HEK293 (cell line): Measurements from ENCODE around the gene P2RY13.

ENCODE experiments used
- GLI4 ChIP-seq: fragments of 450-650 bp; formaldehyde crosslinking; IDR thresholded peaks from 2 replicates; pipeline ENCODE4 v1.5.1; 2016; ENCODE audit warnings: missing biosample characterization, missing genetic modification characterization
- REPIN1 ChIP-seq: fragments of 450-650 bp; formaldehyde crosslinking; IDR thresholded peaks from 2 replicates; pipeline ENCODE4 v1.5.1; 2017; ENCODE audit warnings: missing biosample characterization, missing genetic modification characterization, low read depth
- TCF7L2 ChIP-seq: IDR thresholded peaks from 2 replicates; pipeline ENCODE4 v1.6.1; 2011; ENCODE audit warnings: low read depth, mild to moderate bottlenecking, inconsistent platforms, low read length, moderate library complexity, borderline replicate concordance
- ZNF16 ChIP-seq: fragments of 450-650 bp; formaldehyde crosslinking; IDR thresholded peaks from 2 replicates; pipeline ENCODE4 v1.5.1; 2016; ENCODE audit warnings: low read depth, missing biosample characterization, missing genetic modification characterization
- ZNF274 ChIP-seq, 2 experiments: fragments of 200-500 bp in 1 of 2; fragments of 450-650 bp in 1 of 2; sonication (Bioruptor generic) in 1 of 2; formaldehyde crosslinking in 1 of 2; IDR thresholded peaks; 2 replicates each; pipeline versions ENCODE4 v1.5.1 to v1.6.1; 2014 to 2016; ENCODE audit warnings: borderline replicate concordance in 1 of 2, inconsistent platforms in 1 of 2, low read length in 1 of 2, missing biosample characterization in 1 of 2, missing genetic modification characterization in 1 of 2
- ZNF391 ChIP-seq: fragments of 450-650 bp; formaldehyde crosslinking; IDR thresholded peaks from 2 replicates; pipeline ENCODE4 v1.5.1; 2016; ENCODE audit warnings: low read depth, missing biosample characterization, missing genetic modification characterization, borderline replicate concordance
- ZNF654 ChIP-seq: fragments of 450-650 bp; formaldehyde crosslinking; IDR thresholded peaks from 2 replicates; pipeline ENCODE4 v1.5.1; 2016; ENCODE audit warnings: low read depth, missing biosample characterization, missing genetic modification characterization
- TF ChIP-seq, protein P1 (sequence below): fragments of 450-650 bp; formaldehyde crosslinking; IDR thresholded peaks from 2 replicates; pipeline ENCODE4 v1.5.1; 2016; ENCODE audit warnings: missing biosample characterization, missing genetic modification characterization

DNA sequence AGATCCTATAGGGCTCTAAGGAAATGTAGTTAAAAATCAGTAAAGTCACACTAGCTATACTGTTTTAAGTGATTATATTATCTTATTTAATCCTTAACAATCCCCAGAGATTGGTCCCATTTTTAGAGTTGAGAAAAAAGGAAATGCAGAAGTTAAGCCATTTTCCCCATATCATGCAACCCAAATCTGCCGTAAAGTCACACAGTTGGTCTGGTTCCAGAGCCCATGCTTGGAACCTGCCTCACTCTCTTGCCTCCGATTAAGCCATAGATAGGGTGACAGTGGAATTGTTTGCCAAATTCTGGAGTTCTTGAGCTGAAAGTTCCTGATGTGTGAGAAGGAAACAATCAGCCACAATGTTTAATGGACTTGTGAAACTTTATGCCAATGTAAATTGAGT lies 2.3 kb upstream of the P2RY13 start:
- TF ChIP-seq ZNF391 (tag by site-specific recombination): no peak
- TF ChIP-seq GLI4 (tag by site-specific recombination): no peak
- no peak for TF ChIP-seq ZNF16 (tag by site-specific recombination)
- TF ChIP-seq REPIN1: no peak
- no peak for TF ChIP-seq ZNF654 (tag by site-specific recombination)
- TF ChIP-seq TCF7L2: no peak
- TF ChIP-seq, protein P1, sequence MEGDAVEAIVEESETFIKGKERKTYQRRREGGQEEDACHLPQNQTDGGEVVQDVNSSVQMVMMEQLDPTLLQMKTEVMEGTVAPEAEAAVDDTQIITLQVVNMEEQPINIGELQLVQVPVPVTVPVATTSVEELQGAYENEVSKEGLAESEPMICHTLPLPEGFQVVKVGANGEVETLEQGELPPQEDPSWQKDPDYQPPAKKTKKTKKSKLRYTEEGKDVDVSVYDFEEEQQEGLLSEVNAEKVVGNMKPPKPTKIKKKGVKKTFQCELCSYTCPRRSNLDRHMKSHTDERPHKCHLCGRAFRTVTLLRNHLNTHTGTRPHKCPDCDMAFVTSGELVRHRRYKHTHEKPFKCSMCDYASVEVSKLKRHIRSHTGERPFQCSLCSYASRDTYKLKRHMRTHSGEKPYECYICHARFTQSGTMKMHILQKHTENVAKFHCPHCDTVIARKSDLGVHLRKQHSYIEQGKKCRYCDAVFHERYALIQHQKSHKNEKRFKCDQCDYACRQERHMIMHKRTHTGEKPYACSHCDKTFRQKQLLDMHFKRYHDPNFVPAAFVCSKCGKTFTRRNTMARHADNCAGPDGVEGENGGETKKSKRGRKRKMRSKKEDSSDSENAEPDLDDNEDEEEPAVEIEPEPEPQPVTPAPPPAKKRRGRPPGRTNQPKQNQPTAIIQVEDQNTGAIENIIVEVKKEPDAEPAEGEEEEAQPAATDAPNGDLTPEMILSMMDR (tag by site-specific recombination): no peak
- no peak for TF ChIP-seq ZNF274 (IDR thresholded peaks at IDR 0.05; ENCODE audit: low read length)
- TF ChIP-seq ZNF274 (tag by site-specific recombination; IDR thresholded peaks at IDR 0.05; ENCODE audit: borderline replicate concordance): no peak
